Trophoblast cell (in vitro differentiated cells and primary cell): ENCODE results near the gene FHOD1.
A peak's percentile ranks its signal among the peaks of the same experiment; 100 is the strongest.

ENCODE experiments used
- DNase-seq, 2 donors: peaks; one replicate each; pipeline ENCODE4 v3.0.0-alpha.2; 2016
- H2AFZ ChIP-seq: 2 replicates; pipeline ENCODE4 v1.6.1; 2013; ENCODE audit warnings: low read length, moderate library complexity, mild to moderate bottlenecking; ENCODE audit not compliant: insufficient read depth, poor library complexity
- H2AK5ac ChIP-seq: 2 replicates; pipeline ENCODE4 v1.6.1; 2013; ENCODE audit warnings: mild to moderate bottlenecking, low read length
- H2BK120ac ChIP-seq: 2 replicates; pipeline ENCODE4 v1.6.1; 2013; ENCODE audit warnings: low read length, mild to moderate bottlenecking, moderate library complexity; ENCODE audit not compliant: insufficient read depth, poor library complexity
- H2BK12ac ChIP-seq: 2 replicates; pipeline ENCODE4 v1.6.1; 2013; ENCODE audit warnings: mild to moderate bottlenecking, low read length, moderate library complexity
- H2BK5ac ChIP-seq: 2 replicates; pipeline ENCODE4 v1.6.1; 2013; ENCODE audit warnings: low read length, low read depth, moderate library complexity, mild to moderate bottlenecking; ENCODE audit not compliant: poor library complexity
- H3K14ac ChIP-seq: 2 replicates; pipeline ENCODE4 v1.6.1; 2013; ENCODE audit warnings: mild to moderate bottlenecking, low read length
- H3K18ac ChIP-seq: 2 replicates; pipeline ENCODE4 v1.6.1; 2013; ENCODE audit warnings: mild to moderate bottlenecking, low read length
- H3K23ac ChIP-seq: 2 replicates; pipeline ENCODE4 v1.6.1; 2013; ENCODE audit warnings: low read length
- H3K27ac ChIP-seq: 2 replicates; pipeline ENCODE4 v1.5.1; 2013; ENCODE audit warnings: low read depth, mild to moderate bottlenecking, inconsistent platforms, low read length, moderate library complexity
- H3K27me3 ChIP-seq: 2 replicates; pipeline ENCODE4 v1.6.1; 2013; ENCODE audit warnings: inconsistent platforms, mild to moderate bottlenecking, low read length, moderate library complexity; ENCODE audit not compliant: insufficient read depth
- H3K36me3 ChIP-seq, 2 experiments: 1 replicate in 1 of 2; 2 replicates in 1 of 2; pipeline ENCODE4 v1.6.1; 2013; ENCODE audit warnings: low read length in 2 of 2, mild to moderate bottlenecking in 2 of 2, moderate library complexity in 1 of 2; ENCODE audit not compliant: insufficient read depth in 2 of 2, control insufficient read depth in 1 of 2
- H3K4ac ChIP-seq: 2 replicates; pipeline ENCODE4 v1.6.1; 2013; ENCODE audit warnings: low read depth, mild to moderate bottlenecking, low read length, moderate library complexity
- H3K4me1 ChIP-seq, 2 experiments: 1 replicate in 1 of 2; 2 replicates in 1 of 2; pipeline ENCODE4 v1.6.1; 2013; ENCODE audit warnings: low read length in 2 of 2, mild to moderate bottlenecking in 2 of 2, moderate library complexity in 1 of 2; ENCODE audit not compliant: insufficient read depth in 2 of 2, control insufficient read depth in 1 of 2
- H3K4me2 ChIP-seq: 2 replicates; pipeline ENCODE4 v1.6.1; 2013; ENCODE audit warnings: inconsistent platforms, mild to moderate bottlenecking, low read length, moderate library complexity
- H3K4me3 ChIP-seq: 2 replicates; pipeline ENCODE4 v1.5.1; 2013; ENCODE audit warnings: mild to moderate bottlenecking, low read depth, low read length, inconsistent platforms
- H3K79me1 ChIP-seq: one replicate; pipeline ENCODE4 v1.6.1; 2013; ENCODE audit warnings: low read length
- H3K79me2 ChIP-seq: 2 replicates; pipeline ENCODE4 v1.6.1; 2013; ENCODE audit warnings: low read length, mild to moderate bottlenecking; ENCODE audit not compliant: control insufficient read depth, insufficient read depth, poor library complexity
- H3K9ac ChIP-seq: 2 replicates; pipeline ENCODE4 v1.6.1; 2013; ENCODE audit warnings: mild to moderate bottlenecking, low read length
- H3K9me3 ChIP-seq: 2 replicates; pipeline ENCODE4 v1.6.1; 2013; ENCODE audit warnings: low read depth, mild to moderate bottlenecking, control low read depth, inconsistent platforms, low read length; ENCODE audit not compliant: insufficient read depth
- H4K12ac ChIP-seq: 2 replicates; pipeline ENCODE4 v1.6.1; 2013; ENCODE audit warnings: low read depth, mild to moderate bottlenecking, low read length, moderate library complexity
- H4K8ac ChIP-seq: 2 replicates; pipeline ENCODE4 v1.6.1; 2013; ENCODE audit warnings: low read depth, mild to moderate bottlenecking, low read length, moderate library complexity
- H4K91ac ChIP-seq: one replicate; pipeline ENCODE4 v1.6.1; 2013; ENCODE audit warnings: low read depth, mild to moderate bottlenecking, low read length, moderate library complexity
- WGBS: extraction: QIAGEN DNeasy Blood & Tissue Kit; methylation state at CpG from one replicate; pipeline ENCODE4 v1.1.7; 2013; ENCODE audit warnings: missing lambda C conversion rate; ENCODE audit not compliant: insufficient read length, insufficient coverage; ENCODE audit errors: extremely low coverage; 5-methylcytosine and 5-hydroxymethylcytosine counted together

FHOD1 gene

GRCh38 chr16:67291461-67291860, 44.2 kb upstream of the FHOD1 start:
- H3K4me1 ChIP-seq = no peaks in the 10 kb centered on the region
- H4K91ac ChIP-seq = no peak overlapping the region
- no CpG with 5 or more reads among the region's 7 CpGs for WGBS
- H2AFZ ChIP-seq = no peak overlapping the region
- H3K14ac ChIP-seq = no peak overlapping the region
- no peak overlapping the region for H3K18ac ChIP-seq
- H2BK5ac ChIP-seq = no peak overlapping the region
- H3K23ac ChIP-seq = no peak overlapping the region
- no peak overlapping the region for H3K9ac ChIP-seq
- no peak overlapping the region for H3K4me3 ChIP-seq
- no peak overlapping the region for H2BK12ac ChIP-seq
- no peak overlapping the region for H3K27ac ChIP-seq
- H4K12ac ChIP-seq = no peak overlapping the region
- H3K79me2 ChIP-seq = no peaks in the 10 kb centered on the region
- H3K27me3 ChIP-seq = no peaks in the 10 kb centered on the region
- peaks cover 7% of the 10 kb centered on the region for H3K9me3 ChIP-seq
- H4K8ac ChIP-seq = no peak overlapping the region
- no peak overlapping the region for H3K4me2 ChIP-seq
- no peak for DNase-seq
- H3K79me1 ChIP-seq = no peaks in the 10 kb centered on the region
- no peak overlapping the region for H2BK120ac ChIP-seq
- H3K4ac ChIP-seq = no peak overlapping the region
- H2AK5ac ChIP-seq = no peak overlapping the region
- no peaks in the 10 kb centered on the region for H3K36me3 ChIP-seq

GRCh38 chr16:67287960-67288359, 40.7 kb upstream of the FHOD1 start:
- H3K4me1 ChIP-seq = no peaks in the 10 kb centered on the region
- no peak overlapping the region for H4K91ac ChIP-seq
- H3K79me2 ChIP-seq = no peaks in the 10 kb centered on the region
- H3K14ac ChIP-seq = no peak overlapping the region
- no peak overlapping the region for H3K4ac ChIP-seq
- DNase-seq = no peak
- no peak overlapping the region for H4K12ac ChIP-seq
- no peak overlapping the region for H2BK120ac ChIP-seq
- no peak overlapping the region for H2BK5ac ChIP-seq
- H3K36me3 ChIP-seq = no peaks in the 10 kb centered on the region
- no peaks in the 10 kb centered on the region for H3K9me3 ChIP-seq
- H3K18ac ChIP-seq = no peak overlapping the region
- no peak overlapping the region for H3K4me2 ChIP-seq
- no peak overlapping the region for H3K27ac ChIP-seq
- no peak overlapping the region for H3K23ac ChIP-seq
- no peak overlapping the region for H2BK12ac ChIP-seq
- H2AFZ ChIP-seq = no peak overlapping the region
- H3K27me3 ChIP-seq = no peaks in the 10 kb centered on the region
- H3K79me1 ChIP-seq = no peaks in the 10 kb centered on the region
- no CpG with 5 or more reads among the region's 14 CpGs for WGBS
- H3K9ac ChIP-seq = no peak overlapping the region
- no peak overlapping the region for H4K8ac ChIP-seq
- no peak overlapping the region for H3K4me3 ChIP-seq
- no peak overlapping the region for H2AK5ac ChIP-seq

- no peak overlapping the region for H2BK120ac ChIP-seq
- H4K8ac ChIP-seq = no peak overlapping the region
- H2BK12ac ChIP-seq = no peak overlapping the region
- no peak overlapping the region for H3K27ac ChIP-seq
- H3K9ac ChIP-seq = no peak overlapping the region
- WGBS = no CpG with 5 or more reads among the region's 28 CpGs
- H3K9me3 ChIP-seq = no peaks in the 10 kb centered on the region
- H2AK5ac ChIP-seq = no peak overlapping the region
- H2AFZ ChIP-seq = no peak overlapping the region
- no peak for DNase-seq
- H3K79me1 ChIP-seq = no peaks in the 10 kb centered on the region
- H3K18ac ChIP-seq = no peak overlapping the region
- H3K4me2 ChIP-seq = no peak overlapping the region
- H3K23ac ChIP-seq = no peak overlapping the region
- no peak overlapping the region for H3K4me3 ChIP-seq
- H3K14ac ChIP-seq = no peak overlapping the region
- H3K4me1 ChIP-seq = no peaks in the 10 kb centered on the region
- no peak overlapping the region for H4K91ac ChIP-seq
- no peak overlapping the region for H2BK5ac ChIP-seq
- no peak overlapping the region for H4K12ac ChIP-seq
- no peak overlapping the region for H3K4ac ChIP-seq
- H3K79me2 ChIP-seq = no peaks in the 10 kb centered on the region
- no peaks in the 10 kb centered on the region for H3K27me3 ChIP-seq
- no peaks in the 10 kb centered on the region for H3K36me3 ChIP-seq
Measured at GRCh38 chr16:67286441-67287235, 39.4 kb upstream of the FHOD1 start.

- no peak overlapping the region for H2AK5ac ChIP-seq
- H3K18ac ChIP-seq = no peak overlapping the region
- no peak overlapping the region for H2BK12ac ChIP-seq
- peaks cover 1% of the 10 kb centered on the region for H3K9me3 ChIP-seq
- H2AFZ ChIP-seq = no peak overlapping the region
- no CpG with 5 or more reads among the region's 34 CpGs for WGBS
- no peak overlapping the region for H2BK120ac ChIP-seq
- H3K4ac ChIP-seq = no peak overlapping the region
- H3K27me3 ChIP-seq = no peaks in the 10 kb centered on the region
- H3K4me1 ChIP-seq = no peaks in the 10 kb centered on the region
- H3K14ac ChIP-seq = no peak overlapping the region
- no peak overlapping the region for H3K27ac ChIP-seq
- H3K79me2 ChIP-seq = no peaks in the 10 kb centered on the region
- H3K79me1 ChIP-seq = no peaks in the 10 kb centered on the region
- H4K8ac ChIP-seq = no peak overlapping the region
- no peak overlapping the region for H4K12ac ChIP-seq
- no peak overlapping the region for H2BK5ac ChIP-seq
- H3K4me3 ChIP-seq = no peak overlapping the region
- H3K4me2 ChIP-seq = no peak overlapping the region
- H3K9ac ChIP-seq = no peak overlapping the region
- no peak overlapping the region for H3K23ac ChIP-seq
- peak in 1 of 2 donors; percentile 36 for DNase-seq
- no peaks in the 10 kb centered on the region for H3K36me3 ChIP-seq
- H4K91ac ChIP-seq = no peak overlapping the region
Measured at GRCh38 chr16:67284699-67285646, 37.7 kb upstream of the FHOD1 start.
